Measurements from ENCODE around the gene ATP11A.

- TF ChIP-seq, protein P1, sequence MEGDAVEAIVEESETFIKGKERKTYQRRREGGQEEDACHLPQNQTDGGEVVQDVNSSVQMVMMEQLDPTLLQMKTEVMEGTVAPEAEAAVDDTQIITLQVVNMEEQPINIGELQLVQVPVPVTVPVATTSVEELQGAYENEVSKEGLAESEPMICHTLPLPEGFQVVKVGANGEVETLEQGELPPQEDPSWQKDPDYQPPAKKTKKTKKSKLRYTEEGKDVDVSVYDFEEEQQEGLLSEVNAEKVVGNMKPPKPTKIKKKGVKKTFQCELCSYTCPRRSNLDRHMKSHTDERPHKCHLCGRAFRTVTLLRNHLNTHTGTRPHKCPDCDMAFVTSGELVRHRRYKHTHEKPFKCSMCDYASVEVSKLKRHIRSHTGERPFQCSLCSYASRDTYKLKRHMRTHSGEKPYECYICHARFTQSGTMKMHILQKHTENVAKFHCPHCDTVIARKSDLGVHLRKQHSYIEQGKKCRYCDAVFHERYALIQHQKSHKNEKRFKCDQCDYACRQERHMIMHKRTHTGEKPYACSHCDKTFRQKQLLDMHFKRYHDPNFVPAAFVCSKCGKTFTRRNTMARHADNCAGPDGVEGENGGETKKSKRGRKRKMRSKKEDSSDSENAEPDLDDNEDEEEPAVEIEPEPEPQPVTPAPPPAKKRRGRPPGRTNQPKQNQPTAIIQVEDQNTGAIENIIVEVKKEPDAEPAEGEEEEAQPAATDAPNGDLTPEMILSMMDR (IDR thresholded peaks at IDR 0.05) = no peak
- TF ChIP-seq EP300 (IDR thresholded peaks at IDR 0.05) (peak in 1 of 4 donors; percentile 39), POLR2A (IDR thresholded peaks at IDR 0.05) (no peak), POLR2AphosphoS5 (IDR thresholded peaks at IDR 0.05) (peak in 3 of 4 donors; percentile 28 to 70 (median 40))
Measured at GRCh38 chr13:112674412-112675365, 15.1 kb upstream of the ATP11A start.

Measured in sigmoid colon (tissue), 4 donors.